Esophagus squamous epithelium (tissue), 4 donors: ENCODE results near the gene CRB1.

Source experiments
- CTCF ChIP-seq, 6 experiments: fragments of 450-650 bp in 4 of 6; fragments of 200-600 bp in 2 of 6; sonication (generic) in 2 of 6; IDR thresholded peaks; one replicate each; pipeline ENCODE4 v1.5.1; 2016 to 2019; ENCODE audit warnings: antibody characterized with exemption in 6 of 6, mild to moderate bottlenecking in 4 of 6, moderate library complexity in 4 of 6
- POLR2A ChIP-seq, 4 donors: fragments of 450-650 bp; IDR thresholded peaks; one replicate each; pipeline ENCODE4 v1.6.1; 2017; ENCODE audit warnings: antibody characterized with exemption in 4 of 4, mild to moderate bottlenecking in 4 of 4, moderate library complexity in 3 of 4

GRCh38 chr1:197356723-197357533, 88.9 kb downstream of the CRB1 start:
- TF ChIP-seq CTCF (IDR thresholded peaks at IDR 0.05), result peak in 4 of 6 experiments; percentile 31 to 52 (median 42)
- no peak for TF ChIP-seq POLR2A (IDR thresholded peaks at IDR 0.05)
